Measurements from ENCODE around the gene CHDH.

CHDH gene, protein sequence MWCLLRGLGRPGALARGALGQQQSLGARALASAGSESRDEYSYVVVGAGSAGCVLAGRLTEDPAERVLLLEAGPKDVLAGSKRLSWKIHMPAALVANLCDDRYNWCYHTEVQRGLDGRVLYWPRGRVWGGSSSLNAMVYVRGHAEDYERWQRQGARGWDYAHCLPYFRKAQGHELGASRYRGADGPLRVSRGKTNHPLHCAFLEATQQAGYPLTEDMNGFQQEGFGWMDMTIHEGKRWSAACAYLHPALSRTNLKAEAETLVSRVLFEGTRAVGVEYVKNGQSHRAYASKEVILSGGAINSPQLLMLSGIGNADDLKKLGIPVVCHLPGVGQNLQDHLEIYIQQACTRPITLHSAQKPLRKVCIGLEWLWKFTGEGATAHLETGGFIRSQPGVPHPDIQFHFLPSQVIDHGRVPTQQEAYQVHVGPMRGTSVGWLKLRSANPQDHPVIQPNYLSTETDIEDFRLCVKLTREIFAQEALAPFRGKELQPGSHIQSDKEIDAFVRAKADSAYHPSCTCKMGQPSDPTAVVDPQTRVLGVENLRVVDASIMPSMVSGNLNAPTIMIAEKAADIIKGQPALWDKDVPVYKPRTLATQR

DNA sequence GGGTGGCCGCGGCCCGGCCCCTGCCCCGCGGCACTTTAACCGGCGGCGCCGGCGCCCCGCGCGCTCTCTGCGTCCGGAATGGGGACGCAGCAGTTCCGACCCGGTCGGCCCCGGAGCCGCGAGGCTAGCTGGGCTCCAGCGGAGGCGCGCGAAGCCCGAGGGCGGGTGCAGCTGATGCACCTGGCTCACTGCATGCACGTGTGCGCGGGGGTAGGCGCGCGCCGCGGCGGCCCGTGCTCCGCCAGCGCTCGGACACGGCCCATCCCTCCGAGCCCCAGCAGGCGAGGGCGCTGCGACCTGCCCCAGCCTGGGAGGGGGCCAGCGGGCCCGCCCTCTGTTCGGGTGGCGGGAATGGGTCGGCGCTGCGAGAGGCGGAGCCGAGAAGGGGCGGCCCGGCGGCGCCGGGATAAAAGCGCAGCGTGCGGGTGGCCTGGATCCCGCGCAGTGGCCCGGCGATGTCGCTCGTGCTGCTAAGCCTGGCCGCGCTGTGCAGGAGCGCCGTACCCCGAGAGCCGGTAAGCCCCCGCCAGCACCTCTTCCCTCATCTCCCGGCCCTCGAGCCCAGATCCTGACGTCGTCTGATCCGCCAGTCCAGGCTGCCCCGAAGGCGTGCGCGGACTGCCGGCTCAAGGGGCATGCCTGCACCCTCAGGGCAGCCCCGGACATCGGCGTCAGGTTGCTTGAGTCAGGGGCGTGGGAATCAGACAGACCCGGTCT, at the start of gene CHDH, which contains the start of gene IL17RB:
TSS of gene CHDH (minus strand) at position 286 of the 717 bp plus-strand sequence. CDS start 22,411 bp downstream, outside the sequence.
TSS of gene IL17RB (plus strand) at position 435 of the 717 bp plus-strand sequence. CDS start at position 456, 21 bp downstream.
- no peak for DNase-seq (ENCODE audit: low read depth)

GRCh38 chr3:53892286-53892637, 46.0 kb upstream of the CHDH start:
- DNase-seq (ENCODE audit: low read depth): no peak

- peak; percentile 95 for DNase-seq (ENCODE audit: low read depth)
These were observed 45.5 kb upstream of the CHDH start, which contains the start of gene SELENOK for GRCh38 chr3:53891497-53892285. SELENOK (minus strand) TSS chr3:53891859.

- DNase-seq (ENCODE audit: low read depth): no peak
These were observed 44.7 kb upstream of the CHDH start for GRCh38 chr3:53890726-53891475.

DNA sequence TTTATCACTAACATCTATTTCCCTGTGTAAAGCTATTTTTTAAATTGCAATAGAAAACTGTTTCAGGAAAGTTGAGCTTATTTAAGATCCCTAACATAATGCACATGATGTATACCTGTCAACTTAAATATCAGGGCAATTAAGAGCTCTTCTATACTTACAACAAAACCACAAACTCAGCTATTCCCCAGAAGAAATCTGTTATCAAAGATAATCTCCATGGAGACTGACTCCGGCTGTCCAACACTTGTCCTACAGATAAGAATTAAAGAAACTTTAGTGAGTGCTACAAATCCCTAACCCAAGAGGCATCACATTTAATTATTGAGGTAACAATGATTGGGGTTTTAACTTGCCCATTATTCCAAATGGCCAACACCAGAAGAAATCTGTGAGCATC, 42.0 kb upstream of the CHDH start:
- DNase-seq (ENCODE audit: low read depth): no peak

DNA sequence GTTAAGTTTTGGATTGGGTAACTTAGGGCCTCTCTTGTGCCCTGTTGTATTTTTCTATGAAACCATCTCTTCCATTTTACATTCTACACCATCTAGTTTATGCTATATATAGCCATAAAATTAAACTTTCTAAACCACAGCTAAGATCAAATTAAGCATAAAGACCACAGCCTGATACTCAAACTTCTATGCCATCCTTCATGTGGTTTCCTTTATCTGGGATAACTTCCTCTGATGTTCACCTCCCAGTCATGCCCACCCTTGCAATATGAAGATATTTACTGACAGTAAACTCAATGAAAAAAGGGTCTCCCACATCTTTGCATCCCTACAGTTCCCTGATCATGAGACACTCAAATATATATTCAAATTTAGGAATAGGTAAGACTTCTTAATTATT, 41.2 kb upstream of the CHDH start:
- no peak for DNase-seq (ENCODE audit: low read depth)

- DNase-seq (ENCODE audit: low read depth): no peak
These were observed 39.0 kb upstream of the CHDH start for GRCh38 chr3:53885239-53885638.

GRCh38 chr3:53884623-53885022, 38.4 kb upstream of the CHDH start:
- no peak for DNase-seq (ENCODE audit: low read depth)

DNA sequence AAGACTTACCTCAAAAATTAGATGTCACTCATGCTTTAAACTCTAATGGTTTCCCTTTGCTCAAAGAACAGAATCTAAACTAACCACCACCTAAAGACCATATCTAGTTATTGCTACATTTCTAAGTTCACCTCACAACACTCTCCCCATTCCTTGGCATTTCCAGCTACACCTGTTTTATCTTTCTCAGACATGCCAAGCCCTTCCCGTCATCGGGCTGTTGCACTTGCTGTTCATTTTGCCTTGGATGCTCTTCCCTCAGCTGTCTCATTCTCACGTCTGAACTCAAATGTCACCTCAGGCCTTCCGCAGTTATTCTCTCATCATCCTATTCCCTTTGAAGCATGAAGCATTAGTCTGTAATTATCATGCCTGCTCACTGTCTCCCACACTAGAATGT, 36.8 kb upstream of the CHDH start:
- no peak for DNase-seq (ENCODE audit: low read depth)

GRCh38 chr3:53881691-53882593, 35.7 kb upstream of the CHDH start, which contains the start of gene ACTR8:
ACTR8 (minus strand) TSS chr3:53882152; CDS start chr3:53882101, 51 bp downstream.
- peak; percentile 77 for DNase-seq (ENCODE audit: low read depth)

DNA sequence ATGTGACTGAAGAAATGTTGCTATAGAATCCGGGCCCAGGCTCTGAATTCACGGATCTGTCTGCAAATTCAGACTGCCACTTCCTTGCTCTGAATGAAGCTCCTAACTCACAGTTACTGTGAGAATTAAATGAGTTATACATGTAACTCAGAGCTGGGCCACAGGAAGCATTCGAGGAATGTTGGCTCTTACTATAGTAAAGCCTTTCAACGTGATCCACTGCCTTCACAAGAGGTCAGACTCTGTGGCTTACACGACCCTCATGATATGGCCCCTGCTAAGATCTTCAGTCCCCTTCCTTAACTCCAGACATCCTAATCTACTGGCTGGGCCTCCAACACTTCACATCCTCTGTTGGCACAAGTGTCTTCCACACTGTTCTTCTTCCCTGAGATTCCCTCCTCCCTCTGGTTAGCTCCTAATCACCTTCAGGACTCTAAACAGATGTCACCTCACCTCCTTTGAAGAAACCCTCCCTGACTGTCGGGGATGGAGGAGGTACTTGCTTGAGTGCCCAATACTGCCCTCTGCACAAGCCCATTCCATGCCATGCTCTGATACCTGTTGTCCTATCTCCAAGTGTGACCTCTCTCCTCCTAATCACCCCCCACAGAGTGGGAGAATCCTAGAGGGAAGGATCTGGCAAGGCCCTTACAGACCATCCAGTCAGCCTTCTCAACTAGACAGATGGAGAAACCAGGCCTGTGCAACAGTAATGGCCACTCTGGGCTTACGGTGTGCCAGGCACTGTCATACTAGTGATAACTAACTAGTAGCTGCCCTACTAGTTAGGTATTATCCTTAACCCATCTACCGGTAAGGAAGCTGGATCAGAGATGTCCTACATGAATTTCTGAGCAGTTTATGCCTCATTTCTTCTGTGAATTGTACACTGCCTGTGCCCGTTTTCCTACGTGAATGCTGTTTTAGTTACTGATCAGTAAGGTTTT, 34.5 kb upstream of the CHDH start:
- DNase-seq (ENCODE audit: low read depth): no peak

GRCh38 chr3:53865732-53866499, 19.7 kb upstream of the CHDH start:
- no peak for DNase-seq (ENCODE audit: low read depth)

DNA sequence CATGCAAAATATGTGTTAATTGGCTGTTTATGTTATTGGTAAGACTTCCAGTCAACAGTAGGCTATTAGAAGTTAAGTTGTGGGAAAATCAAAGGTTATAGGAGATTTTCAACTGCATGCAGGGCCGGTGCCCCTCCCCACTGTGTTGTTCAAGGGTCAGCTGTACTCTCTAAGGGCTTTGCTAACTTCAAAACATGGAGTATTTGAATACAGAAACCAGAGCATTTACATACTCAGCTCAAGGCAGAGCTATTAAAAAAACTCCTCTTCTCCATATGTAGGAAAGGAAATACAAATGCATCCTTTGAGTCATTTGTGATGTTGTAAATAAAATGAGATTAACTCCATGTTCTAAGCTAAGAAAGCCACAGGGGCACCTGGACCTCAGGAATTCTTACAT, 16.9 kb upstream of the CHDH start:
- DNase-seq (ENCODE audit: low read depth): no peak

- no peak for DNase-seq (ENCODE audit: low read depth)
These were observed 16.0 kb upstream of the CHDH start for GRCh38 chr3:53862241-53862640.

- no peak for DNase-seq (ENCODE audit: low read depth)
These were observed 14.0 kb upstream of the CHDH start for GRCh38 chr3:53860196-53860595.

DNA sequence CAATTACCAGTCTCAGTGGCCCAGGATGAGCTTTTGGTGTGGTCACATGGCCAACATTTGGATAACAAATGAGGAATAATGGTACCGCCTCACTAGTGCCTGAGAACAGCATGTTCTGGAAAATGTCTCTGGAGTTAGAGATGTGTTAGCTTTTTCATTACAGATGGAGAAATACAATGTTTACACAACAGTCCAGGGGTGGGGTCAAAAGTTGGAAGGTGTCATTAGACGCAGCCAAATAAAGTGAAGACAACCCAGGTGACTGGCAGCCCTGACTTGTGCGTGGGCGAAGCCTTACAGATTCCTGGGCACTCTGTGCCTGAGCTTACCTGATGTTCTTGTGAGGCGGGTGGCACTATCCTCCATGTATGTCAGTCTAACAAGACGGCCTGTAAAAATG, 13.0 kb upstream of the CHDH start:
- no peak for DNase-seq (ENCODE audit: low read depth)

DNA sequence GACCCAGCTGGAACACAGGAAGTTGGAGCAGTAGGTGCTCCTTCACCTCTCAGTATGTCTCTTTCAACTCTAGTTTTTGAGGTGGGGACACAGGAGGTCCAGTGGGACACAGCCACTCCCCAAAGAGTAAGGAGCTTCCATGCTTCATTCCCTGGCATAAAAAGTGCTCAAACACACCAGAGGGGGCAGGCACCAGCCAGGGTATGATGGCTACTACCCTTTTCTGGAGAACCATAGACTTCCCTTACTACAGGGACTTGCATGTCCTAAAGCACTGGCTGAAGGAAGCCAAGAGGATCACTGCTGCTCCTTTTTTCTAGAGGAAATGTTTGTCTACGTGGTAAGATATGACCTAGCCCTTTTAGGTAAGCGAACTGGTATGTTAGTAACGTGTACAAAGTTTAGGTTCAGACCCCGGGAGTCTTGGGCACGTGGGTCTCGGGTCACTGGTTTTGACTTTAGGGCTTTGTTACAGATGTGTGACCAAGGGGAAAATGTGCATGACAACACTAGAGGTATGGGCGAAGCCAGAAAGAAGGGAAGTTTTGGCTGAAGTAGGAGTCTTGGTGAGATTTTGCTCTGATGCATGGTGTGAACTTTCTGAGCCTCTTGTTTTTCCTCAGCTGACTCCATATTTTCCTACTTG, 12.0 kb upstream of the CHDH start:
- DNase-seq (ENCODE audit: low read depth): no peak

DNA sequence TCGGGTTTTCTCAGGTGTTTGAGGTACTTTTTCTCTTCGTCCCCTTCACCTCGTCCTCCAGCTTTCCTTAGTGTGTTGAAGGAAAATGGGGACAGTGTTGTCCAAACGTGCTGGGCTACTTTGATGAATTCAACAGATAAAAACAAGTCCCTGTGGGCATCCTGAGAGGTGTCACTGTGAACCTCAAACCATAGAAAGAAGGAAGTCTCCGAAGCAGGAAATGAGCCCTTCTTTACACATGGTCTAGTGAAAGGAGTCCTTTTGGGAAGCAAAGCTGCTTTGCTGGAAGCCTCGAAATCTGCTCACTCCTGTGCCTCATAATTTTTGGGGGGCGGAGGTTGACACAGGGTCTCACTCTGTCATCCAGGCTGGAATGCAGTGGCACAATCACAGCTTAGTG, 10.7 kb upstream of the CHDH start:
- no peak for DNase-seq (ENCODE audit: low read depth)

Measured in CMK (cell line).